Motor neuron (in vitro differentiated cells): Measurements from ENCODE around the gene TTLL12. TPM values are rescaled to one million over a fixed set of nuclear protein-coding genes. Genes with fewer than 3 reads are reported as not detected.
A peak's percentile ranks its signal among the peaks of the same experiment; 100 is the strongest.

Experiments used
- ATAC-seq, 8 experiments: fragments of 200-7000 bp; cut with Tn5 transposase; replicated peaks in 6 of 8; 2 replicates each; pipeline ENCODE4 v1.8.0; 2021; ENCODE audit warnings: mild to moderate bottlenecking in 8 of 8, moderate library complexity in 8 of 8
- H3K27ac ChIP-seq, 2 donors: fragments of 250-450 bp; sonication (Bioruptor Pico); 2 replicates each; pipeline ENCODE4 v1.9.0; 2021; ENCODE audit warnings: antibody characterized with exemption in 2 of 2, mild to moderate bottlenecking in 2 of 2, moderate library complexity in 1 of 2
- H3K4me1 ChIP-seq, 2 donors: fragments of 250-450 bp; sonication (Bioruptor Pico); replicated peaks in 1 of 2; 2 replicates each; pipeline ENCODE4 v1.6.1; 2021; ENCODE audit warnings: antibody characterized with exemption in 2 of 2, mild to moderate bottlenecking in 2 of 2, moderate library complexity in 1 of 2
- H3K4me3 ChIP-seq, 5 donors: fragments of 250-450 bp; sonication (Bioruptor Pico); 2 replicates each; pipeline ENCODE4 v1.9.0; 2021; ENCODE audit warnings: antibody characterized with exemption in 5 of 5, mild to moderate bottlenecking in 5 of 5, moderate library complexity in 4 of 5
- WGBS, 10 experiments: fragments of 450-650 bp; shearing (Covaris generic); methylation state at CpG; one replicate each; pipeline ENCODE4 v1.0.0; 2022; 5-methylcytosine and 5-hydroxymethylcytosine counted together
- in situ Hi-C, 9 experiments: fragments of 400-800 bp; cut with MboI; loops; one replicate each; pipeline ENCODE4 v1.15.0; 2021; ENCODE audit warnings: low sequenced_read_pairs in 9 of 9, low pct_unique_long_range_greater_than_20kb in 2 of 9; ENCODE audit not compliant: unreplicated experiment in 9 of 9
- total RNA-seq, 8 experiments: library from RNA; unstranded; fragments of 300-600 nt; gene quantifications; 2 replicates each; pipeline versions ENCODE4 v1.2.3 to v1.2.4, GENCODE V29; 2022

Gene TTLL12
- total RNA-seq, 8 experiments from 2014 or later, result 12.3 to 68.1 (median 14.8) TPM

DNA sequence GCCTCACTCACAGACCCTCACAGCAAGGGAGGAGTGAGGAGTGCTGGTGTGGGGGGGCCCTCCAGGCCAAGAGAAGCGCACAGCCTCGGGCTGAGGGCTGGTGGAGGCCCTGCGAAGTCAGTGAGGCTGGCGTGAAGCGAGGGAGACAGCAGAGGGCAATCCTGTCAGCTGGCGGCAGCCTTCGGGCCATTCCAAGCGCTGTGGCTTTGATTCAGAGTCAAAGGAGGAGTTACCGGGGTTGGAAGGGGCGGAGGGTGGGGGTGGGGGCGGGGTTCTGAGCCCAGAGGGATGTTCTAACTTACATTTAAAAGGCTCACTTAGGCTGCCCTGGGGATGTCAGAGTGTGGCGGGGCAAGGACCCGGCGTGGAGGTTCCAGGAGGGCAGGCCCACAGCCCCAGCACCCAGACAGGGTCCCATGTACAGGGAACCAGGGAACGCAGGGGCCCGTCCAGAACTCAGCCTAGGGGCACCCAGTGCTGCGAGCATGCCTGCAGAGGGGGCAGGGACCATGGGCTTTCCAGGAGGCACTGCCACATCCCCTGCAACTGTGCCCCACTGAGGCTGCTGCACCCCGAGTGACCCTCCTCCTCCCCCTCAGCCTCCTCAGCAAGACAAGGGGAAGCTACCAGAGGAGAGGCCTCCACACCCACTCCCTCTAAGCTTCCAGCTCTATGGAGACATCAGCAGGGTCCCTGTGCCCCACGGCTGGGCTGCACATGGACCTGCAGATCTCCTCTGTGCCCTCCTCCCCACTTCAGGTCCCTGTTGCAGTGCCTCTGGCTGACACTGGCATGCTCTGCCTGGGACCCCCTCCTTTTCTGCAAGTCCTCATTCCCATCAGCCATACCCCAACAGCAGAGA is 39.7 kb upstream of the TTLL12 start:
- peak; percentile 28 to 77 (median 68) for ATAC-seq
- H3K27ac ChIP-seq, result peak overlapping the region in 1 of 2 donors; percentile 12
- peaks cover 27 to 32% of the 10 kb centered on the region in 2 donors for H3K4me1 ChIP-seq
- in situ Hi-C loops, result loop anchor here in 1 of 9 experiments (25.0 kb wide), 1 partner anchor 136 kb away; no protein-coding TSS in a partner anchor
- H3K4me3 ChIP-seq, result no peak overlapping the region
- WGBS, 10 experiments, result 8 to 30% (median 13%) methylated on average over 2 to 3 of the region's 19 CpGs; no CpG with 5 or more reads in 7 of the 10 experiments

DNA sequence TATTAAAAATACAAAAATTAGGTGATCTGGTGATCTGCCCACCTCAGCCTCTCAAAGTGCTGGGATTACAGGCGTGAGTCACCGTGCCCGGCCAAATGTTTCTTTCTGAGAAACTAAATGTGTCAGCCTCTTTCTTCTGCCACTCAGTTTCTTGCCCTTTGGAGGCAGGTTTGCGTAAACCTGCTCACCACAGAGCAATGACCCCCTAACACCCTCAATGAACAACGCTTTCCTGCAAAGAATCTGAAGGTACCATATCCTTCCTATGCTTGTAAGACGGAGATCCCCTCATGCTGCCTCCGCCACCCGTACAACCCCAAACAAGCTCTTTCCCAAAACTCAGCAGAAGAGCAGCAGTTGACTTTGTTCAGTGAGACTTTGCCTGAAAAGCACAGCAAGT is 38.7 kb upstream of the TTLL12 start:
- no peak for ATAC-seq
- H3K27ac ChIP-seq, result no peak overlapping the region
- H3K4me1 ChIP-seq, result peaks cover 24 to 27% of the 10 kb centered on the region in 2 donors
- no peak overlapping the region for H3K4me3 ChIP-seq
- in situ Hi-C loops, result loop anchor here in 1 of 9 experiments (25.0 kb wide), 1 partner anchor 137 kb away; no protein-coding TSS in a partner anchor
- WGBS, 10 experiments, result 55 to 100% (median 90%) methylated on average over 1 to 7 of the region's 8 CpGs; no CpG with 5 or more reads in 2 of the 10 experiments

DNA sequence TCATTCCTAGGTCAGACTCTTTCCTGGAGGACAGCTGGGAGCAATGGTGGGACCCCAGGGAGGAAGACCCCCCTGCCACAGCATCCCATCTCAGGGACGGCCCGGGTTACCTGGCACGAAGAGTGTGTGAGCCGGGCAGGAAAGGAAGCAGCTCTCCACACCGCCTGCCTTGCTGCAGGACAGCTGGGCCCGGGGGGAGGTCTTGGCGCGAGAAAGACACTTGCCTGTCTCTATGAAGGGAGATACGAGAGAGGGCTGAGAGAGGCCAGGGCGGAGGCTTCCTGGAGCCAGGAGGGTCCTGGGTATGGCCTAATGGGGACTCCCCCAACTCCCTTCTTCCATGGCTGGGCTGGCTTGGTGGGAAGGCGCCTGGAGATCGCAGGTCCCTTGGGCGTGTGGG is 36.1 kb upstream of the TTLL12 start:
- no peak overlapping the region for H3K27ac ChIP-seq
- no peak for ATAC-seq
- H3K4me1 ChIP-seq, result peaks cover 24 to 27% of the 10 kb centered on the region in 2 donors
- in situ Hi-C loops, result no loop called here
- no peak overlapping the region for H3K4me3 ChIP-seq
- WGBS, 10 experiments, result 83 to 100% methylated on average over 1 to 5 of the region's 13 CpGs; no CpG with 5 or more reads in 8 of the 10 experiments

DNA sequence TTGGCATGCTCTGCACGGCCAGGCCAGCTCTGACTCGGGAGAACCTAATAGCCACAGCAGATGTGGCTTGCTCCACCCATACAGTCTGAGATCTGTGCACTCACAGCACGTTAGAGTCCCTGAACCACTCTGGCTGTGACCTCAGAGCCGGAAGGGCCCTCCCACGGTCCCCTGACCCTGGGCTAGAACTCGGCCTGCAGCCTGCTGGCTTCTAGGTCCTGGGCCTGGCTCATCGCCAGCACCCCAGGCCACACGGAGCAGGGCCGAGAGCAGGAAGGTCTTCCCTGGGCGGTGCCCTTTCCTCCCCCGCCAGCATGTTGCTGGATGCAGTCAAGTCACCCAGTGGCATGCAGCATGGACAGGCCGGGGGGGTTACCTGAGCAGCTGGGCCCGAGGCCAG is 35.3 kb upstream of the TTLL12 start:
- no peak overlapping the region for H3K27ac ChIP-seq
- H3K4me3 ChIP-seq, result no peak overlapping the region
- H3K4me1 ChIP-seq, result peaks cover 20% of the 10 kb centered on the region in 2 donors
- WGBS, 10 experiments, result 0 to 100% (median 50%) methylated on average over 1 to 2 of the region's 13 CpGs; no CpG with 5 or more reads in 4 of the 10 experiments
- ATAC-seq, result peak in 3 of 8 experiments; percentile 34 to 89 (median 78)
- in situ Hi-C loops, result no loop called here

DNA sequence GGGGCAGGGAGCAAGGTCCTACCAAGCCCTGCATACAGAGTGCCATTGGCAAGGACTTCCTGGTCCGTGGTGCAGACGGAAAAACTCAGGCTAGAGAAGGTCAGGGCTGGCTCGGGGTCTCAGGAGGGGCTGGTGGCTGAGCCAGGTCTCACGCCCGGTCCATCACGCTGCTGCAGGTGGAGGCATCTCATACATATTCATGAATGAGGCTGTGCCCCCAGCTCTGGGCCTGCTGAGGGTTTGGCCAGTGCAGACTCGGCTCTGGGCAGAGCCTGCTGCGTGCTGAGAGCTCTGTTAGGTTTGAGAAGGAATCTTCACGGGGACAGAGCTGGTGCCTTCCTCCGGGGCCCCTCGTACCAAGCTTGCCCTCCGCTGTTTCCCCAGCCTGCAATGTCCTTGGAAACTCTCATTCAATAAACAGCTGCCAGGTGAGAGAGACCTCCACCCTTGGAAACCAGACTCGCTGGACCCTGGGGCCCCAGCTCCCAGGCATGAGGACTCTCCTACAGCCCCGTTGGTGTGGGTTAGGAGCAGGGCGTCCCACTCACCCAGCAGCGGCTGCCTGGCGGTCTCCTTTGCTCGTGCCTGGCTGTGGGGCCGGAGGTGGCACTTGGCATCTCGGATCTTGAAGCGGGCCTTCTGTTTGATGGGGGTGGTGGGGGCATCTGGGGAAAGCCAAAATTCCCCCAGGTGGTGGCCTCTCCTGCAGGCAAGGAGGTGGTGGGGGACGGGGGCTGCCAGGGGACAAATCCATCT is 33.9 kb upstream of the TTLL12 start:
- WGBS, 10 experiments, result 52 to 100% (median 90%) methylated on average over 3 to 4 of the region's 22 CpGs; no CpG with 5 or more reads in 5 of the 10 experiments
- no peak overlapping the region for H3K27ac ChIP-seq
- in situ Hi-C loops, result no loop called here
- H3K4me3 ChIP-seq, result no peak overlapping the region
- peak in 2 of 8 experiments; percentile 14 to 15 for ATAC-seq
- peaks cover 7 to 9% of the 10 kb centered on the region in 2 donors for H3K4me1 ChIP-seq

DNA sequence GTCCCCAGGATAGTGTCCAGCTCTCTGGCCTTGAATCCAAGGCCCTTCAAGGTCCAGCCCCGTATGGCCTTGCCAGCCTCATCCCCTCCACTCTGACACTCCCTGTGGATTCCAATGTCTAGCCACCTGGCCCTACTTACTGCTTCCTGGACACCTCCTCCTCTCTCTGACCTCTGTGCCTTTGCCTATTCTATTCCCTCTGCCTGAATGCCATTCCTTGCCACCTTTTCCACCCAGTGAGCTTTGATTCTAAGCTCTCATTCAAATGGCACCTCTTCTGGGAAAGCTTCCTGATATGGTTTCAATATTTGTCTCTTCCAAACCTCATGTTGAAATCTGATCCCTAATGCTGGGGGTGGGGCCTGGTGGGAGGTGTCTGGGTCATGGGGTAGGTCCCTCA is 31.9 kb upstream of the TTLL12 start:
- ATAC-seq, result peak in 2 of 8 experiments; percentile 14 to 45
- 40 to 100% (median 80%) methylated on average over 1 of the region's 1 CpG; no CpG with 5 or more reads in 7 of the 10 experiments for WGBS, 10 experiments
- in situ Hi-C loops, result no loop called here
- Histone ChIP-seq H3K4me3 (no peak overlapping the region), H3K4me1 (no peaks in the 10 kb centered on the region), H3K27ac (no peak overlapping the region)

DNA sequence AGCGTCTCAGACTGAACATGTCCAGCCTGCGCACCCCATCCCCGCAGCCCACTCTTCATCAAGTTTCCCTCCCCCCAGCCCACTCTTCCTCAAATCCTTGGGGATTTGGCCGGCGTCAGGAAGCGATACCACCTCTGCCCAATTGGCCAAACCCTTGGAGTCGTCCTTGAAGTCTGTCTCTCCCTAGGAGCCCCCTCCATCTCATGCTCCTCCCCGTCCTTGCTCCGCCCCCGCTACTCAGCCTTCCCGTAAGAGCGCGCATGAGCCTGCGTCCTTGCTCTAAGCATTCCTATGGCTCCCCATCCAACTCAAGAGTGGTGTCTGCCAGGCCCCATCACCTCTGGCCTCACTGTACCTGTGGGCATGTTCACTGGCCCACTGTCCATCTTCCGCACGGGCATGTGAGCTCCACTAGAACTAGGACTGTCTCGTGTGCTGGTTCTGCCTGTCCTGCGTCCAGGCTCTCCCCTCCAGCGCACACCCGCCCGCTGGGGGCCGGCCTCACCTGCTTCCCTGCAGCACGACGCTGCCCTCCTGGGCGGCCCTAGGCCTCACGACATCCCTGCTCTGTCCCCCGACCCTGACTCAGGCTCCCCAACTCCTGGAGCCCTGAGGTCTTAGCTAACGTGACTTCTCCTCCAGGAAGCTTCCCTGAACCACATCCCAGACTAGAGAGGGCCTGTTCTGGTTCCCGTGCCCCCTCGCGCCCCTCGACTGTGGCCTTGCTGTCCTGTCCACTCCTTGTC is 30.5 kb upstream of the TTLL12 start:
- H3K4me1 ChIP-seq, result peaks cover 0 to 5% of the 10 kb centered on the region in 2 donors
- 63 to 100% (median 87%) methylated on average over 2 to 11 of the region's 32 CpGs; no CpG with 5 or more reads in 5 of the 10 experiments for WGBS, 10 experiments
- no peak overlapping the region for H3K27ac ChIP-seq
- in situ Hi-C loops, result no loop called here
- no peak for ATAC-seq
- no peak overlapping the region for H3K4me3 ChIP-seq

DNA sequence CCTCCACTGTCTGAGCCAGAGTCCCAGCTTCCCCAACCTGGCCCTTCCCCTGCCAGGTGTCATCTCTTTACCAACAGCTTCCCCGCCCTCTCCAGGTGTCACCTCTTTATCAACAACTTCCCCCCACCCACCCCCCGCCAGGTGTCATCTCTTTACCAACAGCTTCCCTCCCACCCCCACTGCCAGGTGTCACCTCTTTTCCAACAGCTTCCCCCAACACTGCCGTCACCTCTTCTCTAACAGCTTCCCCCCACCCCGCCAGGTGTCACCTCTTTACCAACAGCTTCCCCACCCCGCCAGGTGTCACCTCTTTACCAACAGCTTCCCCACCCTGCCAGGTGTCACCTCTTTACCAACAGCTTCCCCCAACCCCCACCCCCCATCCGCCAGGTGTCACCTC is 29.8 kb upstream of the TTLL12 start:
- in situ Hi-C loops, result no loop called here
- WGBS, 10 experiments, result no CpG with 5 or more reads among the region's 6 CpGs
- H3K4me3 ChIP-seq, result no peak overlapping the region
- no peak overlapping the region for H3K27ac ChIP-seq
- H3K4me1 ChIP-seq, result peaks cover 0 to 5% of the 10 kb centered on the region in 2 donors
- no peak for ATAC-seq

DNA sequence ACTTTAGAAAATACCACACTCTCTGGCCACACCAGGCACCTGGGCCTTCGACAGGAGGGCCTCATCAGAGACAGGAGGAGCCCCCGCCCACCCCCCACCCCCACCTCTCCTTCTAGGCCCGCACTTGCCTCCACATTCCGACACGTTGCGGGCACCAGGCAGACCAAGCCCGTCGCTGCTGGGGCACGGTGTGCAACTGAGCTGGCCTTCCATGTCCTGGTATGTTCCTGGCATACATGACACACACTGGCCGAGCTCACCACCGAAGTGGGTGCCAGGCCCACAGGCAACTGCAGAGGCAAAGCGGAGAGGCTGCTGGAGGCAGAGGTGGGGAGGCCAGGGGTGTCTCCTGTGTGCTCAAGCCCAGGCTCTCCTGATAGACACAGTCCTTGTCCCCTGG is 27.0 kb upstream of the TTLL12 start:
- Histone ChIP-seq H3K4me3 (no peak overlapping the region), H3K4me1 (peaks cover 0 to 5% of the 10 kb centered on the region in 2 donors), H3K27ac (no peak overlapping the region)
- 82% methylated on average over 2 of the region's 12 CpGs; no CpG with 5 or more reads in 9 of the 10 experiments for WGBS, 10 experiments
- ATAC-seq, result no peak
- in situ Hi-C loops, result no loop called here

DNA sequence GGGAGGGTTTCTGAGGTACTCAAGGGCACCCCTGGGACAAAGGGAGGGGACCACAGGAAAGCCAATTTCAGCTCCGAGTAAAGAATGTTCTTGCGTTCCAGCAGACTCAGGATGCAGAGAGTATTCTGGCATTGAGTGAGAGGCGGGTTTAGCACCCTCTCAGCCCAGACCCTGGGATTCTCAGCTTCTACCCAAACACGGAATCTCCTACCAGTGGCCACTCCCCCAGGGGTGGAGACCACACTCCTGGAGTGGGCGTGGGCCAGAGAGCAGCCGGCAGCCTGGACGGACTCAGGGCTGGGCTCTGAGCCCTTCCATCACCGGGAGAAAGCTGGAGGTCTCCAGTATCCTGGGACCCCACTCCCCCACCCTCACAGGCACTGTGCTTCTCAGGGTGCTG is 26.1 kb upstream of the TTLL12 start:
- WGBS, 10 experiments, result 0 to 17% (median 0%) methylated on average over 1 to 2 of the region's 8 CpGs; no CpG with 5 or more reads in 7 of the 10 experiments

DNA sequence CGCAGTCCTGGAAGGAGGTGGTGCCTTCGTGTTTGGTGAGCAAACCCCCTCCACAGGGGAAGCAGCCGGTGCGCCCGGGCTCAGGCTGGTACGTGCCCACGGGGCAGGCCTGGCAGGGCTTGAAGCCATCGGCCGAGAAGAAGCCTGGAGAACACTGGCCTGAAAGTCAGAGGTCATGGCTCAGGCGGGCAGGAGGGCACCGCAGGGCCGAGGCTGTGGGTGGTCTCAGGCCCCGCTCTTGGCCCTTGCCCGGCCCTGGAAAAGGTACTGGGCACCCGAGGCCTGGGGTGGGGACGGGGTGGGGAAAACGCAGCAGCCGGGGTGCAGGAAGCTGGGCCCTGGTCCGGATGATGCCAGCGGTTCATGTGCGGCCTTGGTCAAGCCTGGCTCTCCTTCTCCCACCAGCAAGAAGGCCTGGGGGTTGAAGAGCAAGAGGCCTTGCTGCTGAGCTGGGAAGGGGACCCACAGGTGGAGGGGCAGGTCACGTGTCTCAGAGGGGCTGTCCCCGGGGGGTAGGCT is 25.6 kb upstream of the TTLL12 start:
- WGBS, 10 experiments, result no CpG with 5 or more reads among the region's 23 CpGs

More for the DNA sequence above, 26.1 kb upstream of the TTLL12 start:
- in situ Hi-C loops, result no loop called here
- no peak overlapping the region for H3K4me3 ChIP-seq
- peak in 7 of 8 experiments; percentile 22 to 99 (median 65) for ATAC-seq
- H3K27ac ChIP-seq, result no peak overlapping the region
- H3K4me1 ChIP-seq, result peaks cover 0 to 5% of the 10 kb centered on the region in 2 donors

DNA sequence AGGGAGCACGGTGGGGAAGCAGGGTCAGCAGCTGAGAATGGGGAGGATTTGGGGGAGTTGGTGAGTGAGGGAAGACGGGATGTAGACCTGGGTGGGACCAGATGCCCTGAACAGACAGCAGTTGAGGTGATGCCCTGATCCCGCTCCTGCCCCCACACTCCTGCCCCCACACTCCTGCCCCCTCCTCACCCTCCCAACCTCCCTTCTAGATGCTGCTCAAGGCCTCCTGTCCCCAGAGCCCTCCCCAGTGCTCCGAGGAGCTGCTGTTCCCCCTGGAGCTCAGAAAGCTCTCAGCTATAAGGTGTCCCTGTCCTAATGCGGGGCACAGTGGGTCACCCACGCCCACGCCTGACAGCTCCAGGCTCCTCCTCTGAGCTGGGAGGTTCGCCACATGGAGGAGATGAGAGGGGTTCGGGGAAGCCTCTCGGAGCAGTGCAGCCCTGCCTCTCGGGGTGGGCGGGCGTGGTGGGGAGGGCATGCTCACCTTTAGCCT is 25.1 kb upstream of the TTLL12 start:
- Histone ChIP-seq H3K4me3 (no peak overlapping the region), H3K27ac (no peak overlapping the region), H3K4me1 (peaks cover 0 to 5% of the 10 kb centered on the region in 2 donors)
- WGBS, 10 experiments, result 40 to 83% (median 40%) methylated on average over 1 of the region's 13 CpGs; no CpG with 5 or more reads in 7 of the 10 experiments
- in situ Hi-C loops, result no loop called here
- no peak for ATAC-seq

More for the DNA sequence above, 25.6 kb upstream of the TTLL12 start:
- H3K27ac ChIP-seq, result no peak overlapping the region
- no peak overlapping the region for H3K4me3 ChIP-seq
- peaks cover 0 to 5% of the 10 kb centered on the region in 2 donors for H3K4me1 ChIP-seq
- ATAC-seq, result no peak
- in situ Hi-C loops, result no loop called here
